ENCODE results near the gene HNRNPF.

- TF ChIP-seq ZNF70 (CRISPR knock-in tag; IDR thresholded peaks at IDR 0.05) (no peak), ISL1 (CRISPR knock-in tag; IDR thresholded peaks at IDR 0.05) (no peak), BACH2 (CRISPR knock-in tag; IDR thresholded peaks at IDR 0.05; ENCODE audit: borderline replicate concordance) (no peak), ZFP30 (CRISPR knock-in tag; IDR thresholded peaks at IDR 0.05) (no peak)
- TF ChIP-seq, protein P1, sequence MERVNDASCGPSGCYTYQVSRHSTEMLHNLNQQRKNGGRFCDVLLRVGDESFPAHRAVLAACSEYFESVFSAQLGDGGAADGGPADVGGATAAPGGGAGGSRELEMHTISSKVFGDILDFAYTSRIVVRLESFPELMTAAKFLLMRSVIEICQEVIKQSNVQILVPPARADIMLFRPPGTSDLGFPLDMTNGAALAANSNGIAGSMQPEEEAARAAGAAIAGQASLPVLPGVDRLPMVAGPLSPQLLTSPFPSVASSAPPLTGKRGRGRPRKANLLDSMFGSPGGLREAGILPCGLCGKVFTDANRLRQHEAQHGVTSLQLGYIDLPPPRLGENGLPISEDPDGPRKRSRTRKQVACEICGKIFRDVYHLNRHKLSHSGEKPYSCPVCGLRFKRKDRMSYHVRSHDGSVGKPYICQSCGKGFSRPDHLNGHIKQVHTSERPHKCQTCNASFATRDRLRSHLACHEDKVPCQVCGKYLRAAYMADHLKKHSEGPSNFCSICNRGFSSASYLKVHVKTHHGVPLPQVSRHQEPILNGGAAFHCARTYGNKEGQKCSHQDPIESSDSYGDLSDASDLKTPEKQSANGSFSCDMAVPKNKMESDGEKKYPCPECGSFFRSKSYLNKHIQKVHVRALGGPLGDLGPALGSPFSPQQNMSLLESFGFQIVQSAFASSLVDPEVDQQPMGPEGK (CRISPR knock-in tag; IDR thresholded peaks at IDR 0.05; ENCODE audit: borderline replicate concordance) = no peak
Measured at GRCh38 chr10:43369921-43370320, 39.1 kb downstream of the HNRNPF start.
